Measurements from ENCODE around the gene ARSH.

DNA sequence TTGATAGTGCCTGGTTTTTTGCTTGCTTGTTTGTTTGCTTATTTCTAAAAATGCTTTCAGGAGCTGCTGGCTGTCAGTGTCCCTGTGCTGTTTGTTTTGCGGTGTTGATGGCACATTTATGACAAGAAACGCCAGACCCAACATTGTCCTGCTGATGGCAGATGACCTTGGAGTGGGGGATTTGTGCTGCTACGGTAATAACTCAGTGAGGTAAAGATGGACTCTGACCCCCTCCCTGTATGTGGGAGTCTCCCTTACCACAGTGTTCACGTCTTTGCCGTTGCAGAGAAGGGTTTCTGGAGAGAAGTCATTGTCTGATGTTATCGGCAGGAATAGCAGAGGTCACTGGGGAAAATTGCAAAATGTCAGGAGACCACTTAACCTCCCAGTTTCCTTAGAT, at the start of gene ARSH:
- TF ChIP-seq GABPA (IDR thresholded peaks at IDR 0.05 in 1 of 2, conservative IDR thresholded peaks at IDR 0.05 in 1 of 2) (no peak), RXRA (IDR thresholded peaks at IDR 0.05) (no peak), YY1 (IDR thresholded peaks at IDR 0.05) (no peak), JUND (IDR thresholded peaks at IDR 0.05) (no peak)
- TF ChIP-seq, protein P1, sequence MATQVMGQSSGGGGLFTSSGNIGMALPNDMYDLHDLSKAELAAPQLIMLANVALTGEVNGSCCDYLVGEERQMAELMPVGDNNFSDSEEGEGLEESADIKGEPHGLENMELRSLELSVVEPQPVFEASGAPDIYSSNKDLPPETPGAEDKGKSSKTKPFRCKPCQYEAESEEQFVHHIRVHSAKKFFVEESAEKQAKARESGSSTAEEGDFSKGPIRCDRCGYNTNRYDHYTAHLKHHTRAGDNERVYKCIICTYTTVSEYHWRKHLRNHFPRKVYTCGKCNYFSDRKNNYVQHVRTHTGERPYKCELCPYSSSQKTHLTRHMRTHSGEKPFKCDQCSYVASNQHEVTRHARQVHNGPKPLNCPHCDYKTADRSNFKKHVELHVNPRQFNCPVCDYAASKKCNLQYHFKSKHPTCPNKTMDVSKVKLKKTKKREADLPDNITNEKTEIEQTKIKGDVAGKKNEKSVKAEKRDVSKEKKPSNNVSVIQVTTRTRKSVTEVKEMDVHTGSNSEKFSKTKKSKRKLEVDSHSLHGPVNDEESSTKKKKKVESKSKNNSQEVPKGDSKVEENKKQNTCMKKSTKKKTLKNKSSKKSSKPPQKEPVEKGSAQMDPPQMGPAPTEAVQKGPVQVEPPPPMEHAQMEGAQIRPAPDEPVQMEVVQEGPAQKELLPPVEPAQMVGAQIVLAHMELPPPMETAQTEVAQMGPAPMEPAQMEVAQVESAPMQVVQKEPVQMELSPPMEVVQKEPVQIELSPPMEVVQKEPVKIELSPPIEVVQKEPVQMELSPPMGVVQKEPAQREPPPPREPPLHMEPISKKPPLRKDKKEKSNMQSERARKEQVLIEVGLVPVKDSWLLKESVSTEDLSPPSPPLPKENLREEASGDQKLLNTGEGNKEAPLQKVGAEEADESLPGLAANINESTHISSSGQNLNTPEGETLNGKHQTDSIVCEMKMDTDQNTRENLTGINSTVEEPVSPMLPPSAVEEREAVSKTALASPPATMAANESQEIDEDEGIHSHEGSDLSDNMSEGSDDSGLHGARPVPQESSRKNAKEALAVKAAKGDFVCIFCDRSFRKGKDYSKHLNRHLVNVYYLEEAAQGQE (IDR thresholded peaks at IDR 0.05): no peak
- TF ChIP-seq, protein P2, sequence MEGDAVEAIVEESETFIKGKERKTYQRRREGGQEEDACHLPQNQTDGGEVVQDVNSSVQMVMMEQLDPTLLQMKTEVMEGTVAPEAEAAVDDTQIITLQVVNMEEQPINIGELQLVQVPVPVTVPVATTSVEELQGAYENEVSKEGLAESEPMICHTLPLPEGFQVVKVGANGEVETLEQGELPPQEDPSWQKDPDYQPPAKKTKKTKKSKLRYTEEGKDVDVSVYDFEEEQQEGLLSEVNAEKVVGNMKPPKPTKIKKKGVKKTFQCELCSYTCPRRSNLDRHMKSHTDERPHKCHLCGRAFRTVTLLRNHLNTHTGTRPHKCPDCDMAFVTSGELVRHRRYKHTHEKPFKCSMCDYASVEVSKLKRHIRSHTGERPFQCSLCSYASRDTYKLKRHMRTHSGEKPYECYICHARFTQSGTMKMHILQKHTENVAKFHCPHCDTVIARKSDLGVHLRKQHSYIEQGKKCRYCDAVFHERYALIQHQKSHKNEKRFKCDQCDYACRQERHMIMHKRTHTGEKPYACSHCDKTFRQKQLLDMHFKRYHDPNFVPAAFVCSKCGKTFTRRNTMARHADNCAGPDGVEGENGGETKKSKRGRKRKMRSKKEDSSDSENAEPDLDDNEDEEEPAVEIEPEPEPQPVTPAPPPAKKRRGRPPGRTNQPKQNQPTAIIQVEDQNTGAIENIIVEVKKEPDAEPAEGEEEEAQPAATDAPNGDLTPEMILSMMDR (IDR thresholded peaks at IDR 0.05; ENCODE audit: low read depth, low read length, missing input control): no peak

Data from liver (tissue), 3 donors.